ENCODE results near the gene ATXN8OS. TPM values are rescaled to one million over a fixed set of nuclear protein-coding genes. Genes with fewer than 3 reads are reported as not detected.

Gene ATXN8OS
- total RNA-seq, 2 donors from 2014 or later, result not detected

GRCh38 chr13:70162141-70162540, 54.5 kb downstream of the ATXN8OS start:
- Mint-ChIP-seq H3K4me1 (ENCODE audit: low read depth) (no peaks in the 10 kb centered on the region), H3K4me3 (no peak overlapping the region), H3K36me3 (ENCODE audit: insufficient read depth in 2 of 2) (peaks cover 0 to 2% of the 10 kb centered on the region in 2 donors), H3K9me3 (peaks cover 2 to 5% of the 10 kb centered on the region in 2 donors), H3K27ac (no peak overlapping the region), H3K27me3 (ENCODE audit: low read depth) (no peaks in the 10 kb centered on the region)
- ATAC-seq (replicated peaks in 1 of 2), result no peak
- no peak for DNase-seq

GRCh38 chr13:70170689-70171088, 63.1 kb downstream of the ATXN8OS start:
- Mint-ChIP-seq H3K4me3 (no peak overlapping the region), H3K9me3 (peaks cover 8 to 10% of the 10 kb centered on the region in 2 donors), H3K27ac (no peak overlapping the region), H3K4me1 (ENCODE audit: low read depth) (no peaks in the 10 kb centered on the region), H3K27me3 (ENCODE audit: low read depth) (no peaks in the 10 kb centered on the region), H3K36me3 (ENCODE audit: insufficient read depth in 2 of 2) (no peaks in the 10 kb centered on the region)
- no peak for ATAC-seq (replicated peaks in 1 of 2)
- DNase-seq, result no peak

GRCh38 chr13:70171151-70171550, 63.5 kb downstream of the ATXN8OS start:
- H3K36me3 Mint-ChIP-seq (ENCODE audit: insufficient read depth in 2 of 2), result no peaks in the 10 kb centered on the region
- ATAC-seq (replicated peaks in 1 of 2) (no peak), DNase-seq (no peak)
- H3K27ac Mint-ChIP-seq, result no peak overlapping the region
- no peaks in the 10 kb centered on the region for H3K4me1 Mint-ChIP-seq (ENCODE audit: low read depth)
- no peaks in the 10 kb centered on the region for H3K27me3 Mint-ChIP-seq (ENCODE audit: low read depth)
- H3K9me3 Mint-ChIP-seq, result peaks cover 8 to 10% of the 10 kb centered on the region in 2 donors
- no peak overlapping the region for H3K4me3 Mint-ChIP-seq

GRCh38 chr13:70172946-70173597, 65.4 kb downstream of the ATXN8OS start:
- Mint-ChIP-seq H3K4me3 (no peak overlapping the region), H3K9me3 (peaks cover 9 to 15% of the 10 kb centered on the region in 2 donors), H3K27me3 (ENCODE audit: low read depth) (no peaks in the 10 kb centered on the region), H3K27ac (no peak overlapping the region), H3K4me1 (ENCODE audit: low read depth) (no peaks in the 10 kb centered on the region), H3K36me3 (ENCODE audit: insufficient read depth in 2 of 2) (no peaks in the 10 kb centered on the region)
- no peak for DNase-seq
- no peak for ATAC-seq (replicated peaks in 1 of 2)

GRCh38 chr13:70173598-70173959, 66.0 kb downstream of the ATXN8OS start:
- ATAC-seq (replicated peaks in 1 of 2) (no peak), DNase-seq (no peak)
- H3K9me3 Mint-ChIP-seq, result peaks cover 9 to 15% of the 10 kb centered on the region in 2 donors
- H3K36me3 Mint-ChIP-seq (ENCODE audit: insufficient read depth in 2 of 2), result no peaks in the 10 kb centered on the region
- H3K27me3 Mint-ChIP-seq (ENCODE audit: low read depth), result no peaks in the 10 kb centered on the region
- no peak overlapping the region for H3K27ac Mint-ChIP-seq
- H3K4me1 Mint-ChIP-seq (ENCODE audit: low read depth), result no peaks in the 10 kb centered on the region
- H3K4me3 Mint-ChIP-seq, result no peak overlapping the region

GRCh38 chr13:70178346-70178745, 70.7 kb downstream of the ATXN8OS start:
- Mint-ChIP-seq H3K36me3 (ENCODE audit: insufficient read depth in 2 of 2) (no peaks in the 10 kb centered on the region), H3K27me3 (ENCODE audit: low read depth) (no peaks in the 10 kb centered on the region), H3K27ac (no peak overlapping the region), H3K4me3 (no peak overlapping the region), H3K4me1 (ENCODE audit: low read depth) (no peaks in the 10 kb centered on the region), H3K9me3 (peaks cover 2 to 7% of the 10 kb centered on the region in 2 donors)
- DNase-seq (no peak), ATAC-seq (replicated peaks in 1 of 2) (no peak)

Other genes starting within 250 kb of the ATXN8OS start
- not detected for gene KLHL1, start 626 bp downstream of the ATXN8OS start, total RNA-seq

All from activated T-cell treated with anti-CD3 and anti-CD28 coated beads, Interleukin-2, amount 50 U/mL, for 72 hours (primary cell).